ENCODE measurements around the gene SFMBT2.

SFMBT2 gene

GRCh38 chr10:7157091-7157490, 253.7 kb downstream of the SFMBT2 start:
- no peak for DNase-seq (ENCODE audit: low read depth in 3 of 3, low spot score in 1 of 3)

- DNase-seq (ENCODE audit: low read depth in 3 of 3, low spot score in 1 of 3) = no peak
Measured at GRCh38 chr10:7153750-7154149, 257.1 kb downstream of the SFMBT2 start.

DNA sequence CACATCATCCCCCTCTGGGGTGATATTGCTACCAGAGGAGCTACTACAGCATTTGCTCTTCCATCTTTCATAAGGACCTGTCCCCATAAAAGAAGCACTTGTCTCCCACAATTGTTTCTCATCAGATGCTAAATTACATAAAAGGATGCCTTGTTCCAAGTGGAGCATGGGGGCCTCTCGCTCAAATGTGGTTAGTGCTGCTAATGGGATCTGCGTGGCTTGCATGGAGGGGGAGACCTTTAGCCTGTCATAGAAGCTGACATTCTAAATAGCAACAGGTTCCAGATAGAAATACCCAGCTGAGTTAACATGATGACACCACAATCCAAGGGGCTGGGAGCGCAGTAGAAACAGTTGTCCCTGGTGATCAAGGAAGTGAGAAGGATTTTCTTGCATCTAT, 257.9 kb downstream of the SFMBT2 start:
- DNase-seq (ENCODE audit: low read depth in 3 of 3, low spot score in 1 of 3) = no peak

- DNase-seq (ENCODE audit: low read depth in 3 of 3, low spot score in 1 of 3) = no peak
Measured at GRCh38 chr10:7152341-7152740, 258.5 kb downstream of the SFMBT2 start.

- no peak for DNase-seq (ENCODE audit: low read depth in 3 of 3, low spot score in 1 of 3)
Measured at GRCh38 chr10:7151538-7151937, 259.3 kb downstream of the SFMBT2 start.

DNA sequence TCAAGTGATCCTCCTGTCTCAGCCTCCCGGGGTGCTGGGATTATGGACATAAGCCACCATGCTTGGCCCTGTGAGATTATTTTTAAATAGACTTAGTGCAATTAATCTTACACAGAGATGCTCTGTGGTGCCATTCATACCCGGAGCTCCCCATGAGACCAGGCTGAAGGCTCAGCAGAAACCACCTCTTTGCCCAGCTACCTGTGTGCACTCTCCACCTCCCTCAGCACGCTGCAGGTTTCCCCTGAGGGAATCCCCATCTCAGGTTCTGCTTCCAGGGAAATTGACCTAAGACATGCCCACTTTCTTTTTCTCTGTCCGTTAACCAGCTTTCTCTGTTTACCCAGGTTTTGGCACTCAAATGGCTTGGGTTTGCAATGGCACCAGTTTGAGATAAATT, 260.5 kb downstream of the SFMBT2 start:
- no peak for DNase-seq (ENCODE audit: low read depth in 3 of 3, low spot score in 1 of 3)

- no peak for DNase-seq (ENCODE audit: low read depth in 3 of 3, low spot score in 1 of 3)
Measured at GRCh38 chr10:7146189-7146588, 264.6 kb downstream of the SFMBT2 start.

- no peak for DNase-seq (ENCODE audit: low read depth in 3 of 3, low spot score in 1 of 3)
Measured at GRCh38 chr10:7136016-7136415, 274.8 kb downstream of the SFMBT2 start.

GRCh38 chr10:7135188-7135587, 275.6 kb downstream of the SFMBT2 start:
- no peak for DNase-seq (ENCODE audit: low read depth in 3 of 3, low spot score in 1 of 3)

DNA sequence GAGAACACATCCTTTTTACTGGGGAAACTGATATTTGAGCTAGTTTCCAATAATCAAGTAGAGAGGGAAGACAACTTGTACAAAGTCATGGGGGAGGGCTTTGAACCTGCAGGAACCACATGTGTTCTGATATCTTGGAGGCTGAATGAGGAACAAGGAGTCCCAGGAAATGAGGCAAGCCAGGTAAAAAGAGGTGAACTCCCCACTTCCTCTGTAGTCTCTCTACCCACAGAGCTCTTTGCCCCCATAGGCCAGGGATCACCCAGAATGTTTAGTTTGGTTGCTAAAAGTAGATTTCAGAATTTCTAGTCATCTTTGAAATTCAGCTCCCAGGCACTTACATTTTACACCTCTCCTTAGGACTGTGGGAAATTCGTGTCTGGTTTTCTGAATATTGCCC, 276.4 kb downstream of the SFMBT2 start:
- no peak for DNase-seq (ENCODE audit: low read depth in 3 of 3, low spot score in 1 of 3)

DNA sequence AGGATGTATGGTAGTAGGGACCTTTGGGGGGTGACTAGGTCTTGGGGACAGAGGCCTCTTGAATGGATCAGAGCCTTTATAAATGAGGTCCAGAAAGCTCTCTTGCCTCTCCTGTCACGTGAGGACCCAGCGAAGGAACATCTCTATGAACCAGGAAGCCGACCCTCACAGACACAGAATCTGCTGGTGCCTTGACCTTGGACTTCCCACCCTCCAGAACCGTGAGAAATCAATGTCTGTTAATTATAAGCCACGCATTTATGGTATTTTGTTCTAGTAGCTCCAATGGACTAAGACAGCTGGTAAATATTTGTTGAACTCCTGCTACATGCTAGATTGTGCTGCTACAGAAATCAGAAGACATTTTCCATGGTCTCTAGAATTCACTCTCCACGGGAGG, 276.9 kb downstream of the SFMBT2 start:
- no peak for DNase-seq (ENCODE audit: low read depth in 3 of 3, low spot score in 1 of 3)

GRCh38 chr10:7133278-7133677, 277.6 kb downstream of the SFMBT2 start:
- DNase-seq (ENCODE audit: low read depth in 3 of 3, low spot score in 1 of 3) = no peak

DNA sequence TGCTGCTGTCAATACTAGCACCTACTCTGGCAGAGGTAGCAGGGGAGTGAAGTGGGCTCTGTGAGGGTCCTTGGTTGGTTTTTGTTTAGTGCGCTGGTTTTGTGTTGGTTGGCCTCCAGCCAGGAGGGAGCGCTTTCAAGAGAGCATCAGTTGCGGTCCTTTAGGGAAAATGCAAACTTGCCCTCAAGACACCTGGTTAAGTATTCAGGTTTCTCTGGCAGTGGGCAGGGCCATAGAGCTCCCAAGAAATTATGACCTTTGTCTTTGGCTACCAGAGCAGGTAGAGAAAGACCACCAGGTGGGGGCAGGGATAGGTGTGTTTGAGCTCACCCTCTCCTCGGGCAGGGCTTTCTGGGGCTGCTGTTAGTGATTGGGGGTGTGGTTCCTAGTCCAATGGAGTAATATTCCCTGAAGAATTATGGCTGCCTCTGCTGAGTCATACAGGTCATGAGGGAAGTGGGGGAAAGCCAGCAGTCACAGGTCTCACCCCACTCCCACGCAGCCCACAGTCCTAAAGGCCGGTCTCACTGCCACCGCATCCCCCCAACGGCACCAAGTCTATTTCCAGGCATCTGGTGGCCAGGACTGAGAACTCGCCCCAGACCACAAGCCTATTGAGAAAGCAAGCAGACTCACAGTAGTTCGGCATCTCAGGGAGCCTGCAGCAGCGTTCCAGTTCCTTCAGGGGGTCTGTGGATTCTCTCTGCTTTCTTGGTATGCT, 280.5 kb downstream of the SFMBT2 start:
- no peak for DNase-seq (ENCODE audit: low read depth in 3 of 3, low spot score in 1 of 3)

DNA sequence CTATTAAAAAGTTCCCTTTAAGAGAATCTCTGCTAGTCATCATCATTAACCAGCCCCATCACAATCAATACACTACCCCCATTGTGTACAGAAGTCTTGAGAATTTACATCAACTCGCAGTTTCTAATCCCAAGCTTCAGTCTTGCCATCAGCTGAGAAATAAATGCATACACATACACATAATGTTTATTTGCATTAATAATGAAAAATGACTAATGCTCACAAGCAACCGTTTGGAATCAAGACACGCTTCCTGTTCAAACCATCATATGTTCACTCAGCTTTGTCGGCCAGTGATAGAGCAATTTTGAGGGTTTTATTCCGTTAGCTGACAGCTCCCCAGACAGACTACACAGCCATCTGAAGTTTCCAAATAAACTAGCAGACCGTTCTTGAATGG, 287.1 kb downstream of the SFMBT2 start:
- DNase-seq (ENCODE audit: low read depth in 3 of 3, low spot score in 1 of 3) = no peak

DNA sequence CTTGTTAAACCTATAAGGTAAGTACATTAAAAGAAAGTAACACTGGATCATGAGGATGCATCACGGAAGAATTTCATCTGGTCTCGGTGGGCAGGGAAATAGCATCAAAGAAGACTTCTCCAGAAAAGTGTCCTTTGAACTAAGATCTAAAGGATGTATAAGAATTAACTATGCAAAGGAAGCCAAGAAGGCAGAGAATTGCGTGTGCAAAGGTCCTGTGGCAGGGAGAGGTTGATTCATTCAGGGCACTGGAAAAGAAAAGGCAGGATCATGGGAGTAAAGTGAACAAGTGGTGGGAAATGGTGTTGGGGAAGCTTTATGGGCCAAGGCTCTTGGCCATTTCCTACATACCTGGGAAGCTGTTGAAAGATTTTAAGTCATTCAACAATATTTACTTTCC, 288.3 kb downstream of the SFMBT2 start:
- DNase-seq (ENCODE audit: low read depth in 3 of 3, low spot score in 1 of 3) = no peak

DNA sequence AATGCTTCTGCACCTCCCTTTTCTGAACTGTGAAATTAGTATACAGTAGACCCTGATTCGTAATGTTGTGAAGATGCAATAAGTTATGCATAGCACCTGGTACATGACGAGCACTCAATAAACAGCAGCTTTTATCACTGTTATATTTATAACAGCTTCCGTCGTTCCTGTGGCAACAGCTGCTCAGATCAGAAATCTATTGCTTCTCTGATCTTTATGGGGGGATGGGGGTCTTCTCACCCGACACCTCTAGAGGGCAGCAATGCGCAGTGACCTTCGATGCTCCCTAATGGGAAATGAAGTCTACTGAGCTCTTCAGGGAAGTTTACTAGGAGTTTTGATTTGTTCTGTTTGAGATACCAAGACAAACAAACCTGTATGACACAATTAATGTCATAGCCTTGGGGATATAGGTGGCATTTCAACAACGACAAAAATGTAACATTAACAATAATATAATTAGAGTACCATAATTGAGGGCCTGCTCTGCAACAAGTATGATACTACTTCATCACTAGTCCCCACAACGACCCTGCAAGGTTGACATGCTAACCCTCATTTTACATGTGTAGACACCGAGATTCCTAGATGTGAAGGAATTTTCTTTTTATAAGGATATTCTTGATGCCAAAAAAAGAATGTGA, 289.6 kb downstream of the SFMBT2 start:
- DNase-seq (ENCODE audit: low read depth in 3 of 3, low spot score in 1 of 3) = peak; percentile 7 to 58 (median 26)

GRCh38 chr10:7119325-7120015, 291.4 kb downstream of the SFMBT2 start:
- DNase-seq (ENCODE audit: low read depth in 3 of 3, low spot score in 1 of 3) = no peak

DNA sequence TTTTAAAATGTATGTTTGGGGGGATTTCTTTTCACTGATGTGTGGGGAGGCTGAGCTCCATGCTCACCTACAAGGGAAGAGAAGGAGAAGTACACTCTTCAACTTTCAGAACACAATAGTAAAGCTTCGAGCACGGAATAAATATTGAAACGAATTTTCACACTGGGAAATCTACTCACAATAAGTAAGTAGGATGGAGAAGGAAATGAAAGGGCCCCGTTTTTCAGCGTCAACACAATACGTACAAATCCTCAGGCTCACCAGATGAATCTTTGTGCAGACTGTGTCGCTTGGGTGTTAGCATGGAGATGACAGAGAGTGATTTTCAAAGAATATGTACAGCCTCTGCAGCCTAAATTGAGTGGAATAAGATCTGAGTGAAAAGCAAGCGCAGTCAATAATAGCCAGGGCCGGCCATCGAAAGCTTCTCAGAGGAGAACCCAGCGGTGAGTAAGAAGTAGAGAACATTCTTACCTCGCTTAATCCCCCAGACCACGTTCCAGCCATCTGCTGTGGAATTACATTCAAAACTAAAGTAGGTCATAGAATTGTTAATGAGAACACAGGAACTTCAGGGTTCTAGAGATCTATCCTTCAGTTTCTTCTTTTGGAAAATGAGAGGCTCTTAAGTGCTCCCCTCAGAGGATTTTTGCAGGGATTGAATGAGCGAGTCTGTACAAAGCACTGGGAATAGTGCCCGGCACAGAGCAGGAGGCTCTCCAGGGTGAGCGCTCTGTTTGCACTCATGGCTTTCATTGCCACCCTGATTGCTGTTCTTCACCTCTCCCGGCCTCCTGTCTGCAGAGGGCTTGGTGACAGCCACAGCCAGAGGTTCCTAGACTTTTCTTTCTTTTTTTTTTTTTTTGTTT, 292.8 kb downstream of the SFMBT2 start:
- DNase-seq (ENCODE audit: low read depth in 3 of 3, low spot score in 1 of 3) = no peak

GRCh38 chr10:7117177-7117799, 293.5 kb downstream of the SFMBT2 start:
- no peak for DNase-seq (ENCODE audit: low read depth in 3 of 3, low spot score in 1 of 3)

DNA sequence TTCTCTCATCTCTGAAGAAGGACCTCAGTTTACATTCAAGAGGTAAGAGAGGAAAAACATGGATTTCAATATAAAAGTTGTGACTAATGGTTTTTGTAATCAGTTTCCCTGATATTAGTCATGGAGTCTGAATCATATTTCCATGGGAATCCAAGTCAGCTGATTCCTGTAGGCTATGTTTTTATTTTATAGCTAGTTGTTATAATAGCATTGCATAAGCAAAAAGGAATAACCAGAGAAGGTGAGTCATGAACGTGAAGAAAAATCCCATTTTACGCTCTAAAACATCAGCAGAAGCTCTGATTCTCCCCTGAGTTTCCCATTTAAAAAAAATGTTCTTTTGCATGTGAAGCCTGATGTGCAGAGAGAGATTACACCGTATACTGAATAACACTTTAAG, 299.3 kb downstream of the SFMBT2 start:
- no peak for DNase-seq (ENCODE audit: low read depth in 3 of 3, low spot score in 1 of 3)

GRCh38 chr10:7111089-7111488, 299.7 kb downstream of the SFMBT2 start:
- DNase-seq (ENCODE audit: low read depth in 3 of 3, low spot score in 1 of 3) = no peak
